Activated T-cell treated with anti-CD3 and anti-CD28 coated beads for 4 hours (primary cell): ENCODE data around the gene RAP1B.
"Not testable (repeated sequence)": the region's sequence is repeated elsewhere in the genome, so short reads cannot be mapped to it uniquely, and the experiment has no call there.

Experiments used
- DNase-seq: peaks from one replicate; pipeline ENCODE4 v3.0.0-alpha.2; 2020

RAP1B gene

GRCh38 chr12:68637439-68637838 is 26.7 kb downstream of the RAP1B start:
- not testable (repeated sequence) for DNase-seq

- DNase-seq: no peak
These were observed 27.5 kb downstream of the RAP1B start for GRCh38 chr12:68638171-68638570.

- no peak for DNase-seq
These were observed 28.2 kb downstream of the RAP1B start for GRCh38 chr12:68638721-68639395.

GRCh38 chr12:68639396-68639767 is 28.7 kb downstream of the RAP1B start:
- DNase-seq: no peak

GRCh38 chr12:68641138-68641537 is 30.4 kb downstream of the RAP1B start:
- peak; percentile 18 for DNase-seq

GRCh38 chr12:68646484-68646883 is 35.8 kb downstream of the RAP1B start:
- DNase-seq: no peak

GRCh38 chr12:68647507-68647906 is 36.8 kb downstream of the RAP1B start:
- DNase-seq: no peak

GRCh38 chr12:68648179-68648578 is 37.5 kb downstream of the RAP1B start:
- DNase-seq: no peak

GRCh38 chr12:68665016-68665569 is 54.4 kb downstream of the RAP1B start:
- DNase-seq: no peak

GRCh38 chr12:68667291-68667690 is 56.6 kb downstream of the RAP1B start:
- no peak for DNase-seq

- DNase-seq: no peak
These were observed 57.2 kb downstream of the RAP1B start for GRCh38 chr12:68667896-68668295.

- no peak for DNase-seq
These were observed 60.5 kb downstream of the RAP1B start for GRCh38 chr12:68671179-68671578.

- no peak for DNase-seq
These were observed 63.1 kb downstream of the RAP1B start for GRCh38 chr12:68673788-68674187.

- no peak for DNase-seq
These were observed 63.7 kb downstream of the RAP1B start for GRCh38 chr12:68674376-68674775.

GRCh38 chr12:68675101-68675842 is 64.6 kb downstream of the RAP1B start:
- DNase-seq: peak; percentile 42

GRCh38 chr12:68676854-68677253 is 66.2 kb downstream of the RAP1B start:
- not testable (repeated sequence) for DNase-seq

GRCh38 chr12:68686262-68686594 is 75.5 kb downstream of the RAP1B start:
- no peak for DNase-seq

GRCh38 chr12:68686595-68687521 is 76.2 kb downstream of the RAP1B start, which contains the start of gene NUP107:
Gene NUP107 (plus strand): TSS chr12:68686978. CDS start chr12:68687066, 88 bp downstream.
- peak; percentile 94 for DNase-seq

- DNase-seq: no peak
These were observed 84.8 kb downstream of the RAP1B start for GRCh38 chr12:68695454-68695853.

- no peak for DNase-seq
These were observed 88.8 kb downstream of the RAP1B start for GRCh38 chr12:68699486-68699885.
